ENCODE results near the gene SFMBT1. TPM values are rescaled to one million over a fixed set of nuclear protein-coding genes. Genes with fewer than 3 reads are reported as not detected.

Gene SFMBT1
- total RNA-seq, 6 experiments from 2014 or later, result 3.0 to 4.8 (median 3.9) TPM

DNA sequence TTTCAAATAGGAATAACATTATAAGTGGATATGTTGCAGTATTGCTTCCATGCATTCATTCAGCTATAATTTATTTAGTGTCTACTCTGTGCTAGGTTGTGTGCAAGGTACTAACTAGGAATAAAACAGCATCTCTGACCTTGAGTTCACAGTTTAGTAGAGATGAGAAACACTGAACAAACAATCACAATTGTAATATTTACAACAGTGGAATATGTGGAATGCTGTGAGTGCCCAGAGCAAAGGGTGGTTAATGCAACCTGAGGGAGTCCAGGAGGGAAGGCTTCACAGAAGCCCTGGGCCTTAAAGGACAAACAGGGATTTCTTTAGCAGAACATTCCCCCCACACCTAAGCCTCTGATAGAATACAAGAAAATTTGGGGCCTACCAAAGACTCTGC is 13.3 kb downstream of the SFMBT1 start:
- H3K9me3 Mint-ChIP-seq, result no peaks in the 10 kb centered on the region
- H3K4me3 Mint-ChIP-seq, result no peak overlapping the region
- H3K27me3 Mint-ChIP-seq (ENCODE audit: insufficient read depth), result no peaks in the 10 kb centered on the region
- no peak for DNase-seq
- no peaks in the 10 kb centered on the region for H3K4me1 Mint-ChIP-seq (ENCODE audit: low read depth)
- no peak overlapping the region for H3K27ac Mint-ChIP-seq
- TF ChIP-seq, protein P1, sequence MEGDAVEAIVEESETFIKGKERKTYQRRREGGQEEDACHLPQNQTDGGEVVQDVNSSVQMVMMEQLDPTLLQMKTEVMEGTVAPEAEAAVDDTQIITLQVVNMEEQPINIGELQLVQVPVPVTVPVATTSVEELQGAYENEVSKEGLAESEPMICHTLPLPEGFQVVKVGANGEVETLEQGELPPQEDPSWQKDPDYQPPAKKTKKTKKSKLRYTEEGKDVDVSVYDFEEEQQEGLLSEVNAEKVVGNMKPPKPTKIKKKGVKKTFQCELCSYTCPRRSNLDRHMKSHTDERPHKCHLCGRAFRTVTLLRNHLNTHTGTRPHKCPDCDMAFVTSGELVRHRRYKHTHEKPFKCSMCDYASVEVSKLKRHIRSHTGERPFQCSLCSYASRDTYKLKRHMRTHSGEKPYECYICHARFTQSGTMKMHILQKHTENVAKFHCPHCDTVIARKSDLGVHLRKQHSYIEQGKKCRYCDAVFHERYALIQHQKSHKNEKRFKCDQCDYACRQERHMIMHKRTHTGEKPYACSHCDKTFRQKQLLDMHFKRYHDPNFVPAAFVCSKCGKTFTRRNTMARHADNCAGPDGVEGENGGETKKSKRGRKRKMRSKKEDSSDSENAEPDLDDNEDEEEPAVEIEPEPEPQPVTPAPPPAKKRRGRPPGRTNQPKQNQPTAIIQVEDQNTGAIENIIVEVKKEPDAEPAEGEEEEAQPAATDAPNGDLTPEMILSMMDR (IDR thresholded peaks at IDR 0.05), result no peak
- no peaks in the 10 kb centered on the region for H3K36me3 Mint-ChIP-seq (ENCODE audit: low read depth)

- no peak overlapping the region for H3K4me3 Mint-ChIP-seq
Observed at GRCh38 chr3:53030619-53031449, 15.0 kb downstream of the SFMBT1 start.

GRCh38 chr3:53028641-53029040 is 17.2 kb downstream of the SFMBT1 start:
- Mint-ChIP-seq H3K27me3 (ENCODE audit: insufficient read depth) (no peaks in the 10 kb centered on the region), H3K27ac (no peak overlapping the region), H3K4me3 (no peak overlapping the region), H3K4me1 (ENCODE audit: low read depth) (peaks cover 8% of the 10 kb centered on the region; the same call in 1 of the 2 replicates), H3K9me3 (no peaks in the 10 kb centered on the region), H3K36me3 (ENCODE audit: low read depth) (no peaks in the 10 kb centered on the region)
- TF ChIP-seq, protein P1 (IDR thresholded peaks at IDR 0.05), result no peak
- DNase-seq, result no peak

More at GRCh38 chr3:53030619-53031449, 15.0 kb downstream of the SFMBT1 start:
- Mint-ChIP-seq H3K9me3 (no peaks in the 10 kb centered on the region), H3K27me3 (ENCODE audit: insufficient read depth) (no peaks in the 10 kb centered on the region), H3K36me3 (ENCODE audit: low read depth) (no peaks in the 10 kb centered on the region), H3K27ac (no peak overlapping the region), H3K4me1 (ENCODE audit: low read depth) (no peaks in the 10 kb centered on the region)
- no peak for DNase-seq
- TF ChIP-seq, protein P1 (IDR thresholded peaks at IDR 0.05), result no peak

DNA sequence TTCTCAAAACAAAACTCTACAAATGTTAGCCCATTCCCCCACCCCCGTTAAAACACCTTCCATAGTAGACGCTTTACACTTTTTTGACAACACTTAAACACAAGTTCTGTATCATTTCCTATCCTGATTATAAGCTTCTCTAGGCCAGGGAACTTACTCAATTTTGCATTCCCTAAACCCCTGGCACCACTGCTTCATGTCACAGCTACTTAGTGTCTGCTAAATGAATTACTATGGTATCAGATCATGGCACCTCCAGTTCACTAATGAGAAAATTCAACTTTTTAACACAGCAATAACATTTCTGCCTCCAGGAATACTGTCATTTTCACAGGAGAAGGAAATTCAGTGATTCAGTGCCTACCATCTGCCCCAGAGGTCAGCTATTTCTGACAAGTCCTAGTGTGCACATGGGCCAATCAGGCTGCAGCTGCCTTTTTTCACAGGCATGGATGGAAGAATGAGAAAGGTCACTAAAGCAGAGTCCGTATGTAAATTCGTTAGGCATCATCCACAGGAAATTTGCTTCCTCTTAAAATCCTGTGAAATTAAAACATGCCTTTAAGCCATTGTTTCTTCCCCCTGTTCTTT is 18.5 kb downstream of the SFMBT1 start:
- H3K9me3 Mint-ChIP-seq, result no peaks in the 10 kb centered on the region
- no peaks in the 10 kb centered on the region for H3K36me3 Mint-ChIP-seq (ENCODE audit: low read depth)
- no peaks in the 10 kb centered on the region for H3K27me3 Mint-ChIP-seq (ENCODE audit: insufficient read depth)
- H3K4me3 Mint-ChIP-seq, result no peak overlapping the region
- no peak for DNase-seq
- H3K27ac Mint-ChIP-seq, result no peak overlapping the region
- H3K4me1 Mint-ChIP-seq (ENCODE audit: low read depth), result peaks cover 20% of the 10 kb centered on the region
- TF ChIP-seq, protein P1 (IDR thresholded peaks at IDR 0.05), result no peak

DNA sequence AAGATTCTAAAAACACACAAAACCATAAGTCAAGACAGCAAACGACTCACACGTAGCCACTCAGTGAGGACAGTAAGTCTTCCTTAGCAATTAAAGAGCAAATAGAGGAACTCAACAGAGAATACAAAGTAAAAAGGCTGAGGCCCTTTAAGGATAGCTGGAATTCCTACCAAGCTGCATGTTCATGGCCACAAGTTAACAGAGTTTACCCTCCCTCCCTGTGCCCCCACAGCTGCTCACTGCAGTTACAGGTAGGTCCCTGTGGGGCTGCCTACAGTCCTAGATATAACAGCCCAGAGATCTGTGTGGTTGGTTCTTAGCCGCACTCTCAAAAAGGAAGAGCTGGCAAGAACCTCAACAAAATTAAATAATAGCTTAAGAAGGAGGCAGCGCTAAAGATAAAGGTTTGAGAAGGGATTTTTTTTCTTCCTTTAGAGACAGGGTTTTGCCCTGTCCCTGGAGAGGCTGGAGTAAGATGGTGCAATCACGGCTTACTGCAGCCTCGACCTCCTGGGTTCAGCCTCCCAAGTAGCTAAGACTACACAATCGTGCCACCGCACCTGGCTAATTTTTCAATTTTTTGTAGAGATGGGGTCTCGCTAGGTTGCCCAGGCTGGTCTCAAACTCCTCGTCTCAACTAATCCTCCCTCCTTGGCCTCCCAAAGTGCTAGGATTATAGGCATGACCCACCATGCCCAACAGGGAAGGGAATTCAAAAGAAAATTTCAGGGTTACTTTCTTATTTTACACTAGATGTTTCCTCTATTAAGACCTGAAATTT is 19.3 kb downstream of the SFMBT1 start:
- no peaks in the 10 kb centered on the region for H3K27me3 Mint-ChIP-seq (ENCODE audit: insufficient read depth)
- H3K36me3 Mint-ChIP-seq (ENCODE audit: low read depth), result no peaks in the 10 kb centered on the region
- DNase-seq, result no peak
- no peak overlapping the region for H3K27ac Mint-ChIP-seq
- TF ChIP-seq, protein P1 (IDR thresholded peaks at IDR 0.05), result no peak
- no peak overlapping the region for H3K4me3 Mint-ChIP-seq
- H3K4me1 Mint-ChIP-seq (ENCODE audit: low read depth), result peaks cover 21% of the 10 kb centered on the region
- H3K9me3 Mint-ChIP-seq, result no peaks in the 10 kb centered on the region

All from HFFc6 (cell line).